ENCODE data around the gene THEMIS.

Gene THEMIS

GRCh38 chr6:127761084-127761483 is 139.8 kb downstream of the THEMIS start:
- no peaks in the 10 kb centered on the region for H3K36me3 ChIP-seq (replicated peaks; ENCODE audit: low read depth, low read length)

DNA sequence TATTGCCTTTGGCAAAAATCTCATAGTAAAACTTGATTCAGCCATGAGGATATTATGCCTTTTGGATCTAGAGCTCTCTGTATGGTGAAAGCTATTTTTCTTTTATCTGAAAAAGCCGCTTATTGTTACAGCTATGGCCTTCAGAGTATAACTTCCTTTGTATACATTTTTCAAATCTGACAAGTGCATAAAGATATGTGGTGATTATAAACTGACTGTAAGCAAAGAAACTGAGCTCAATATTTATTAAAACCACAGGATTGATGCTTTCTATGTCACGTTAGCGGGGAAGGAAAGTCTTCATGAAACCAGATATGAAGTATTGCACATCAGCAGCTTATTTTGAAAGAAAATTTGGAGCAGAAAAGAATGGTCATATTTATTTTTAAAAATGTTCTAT is 151.8 kb downstream of the THEMIS start:
- Histone ChIP-seq H3K9me3 (ENCODE audit: insufficient read depth, low read length) (no peaks in the 10 kb centered on the region), H3K4me1 (ENCODE audit: low read length) (peaks cover 8% of the 10 kb centered on the region), H3K79me2 (ENCODE audit: low read length) (no peaks in the 10 kb centered on the region), H3K4me3 (ENCODE audit: low read length) (no peak overlapping the region), H3K27me3 (ENCODE audit: low read depth, low read length) (no peaks in the 10 kb centered on the region), H3K27ac (ENCODE audit: low read length) (no peak overlapping the region), H2AFZ (ENCODE audit: low read depth, low read length) (no peak overlapping the region), H4K20me1 (ENCODE audit: insufficient read depth, low read length) (no peaks in the 10 kb centered on the region), H3K9ac (ENCODE audit: low read length) (no peak overlapping the region), H3K36me3 (replicated peaks; ENCODE audit: low read depth, low read length) (no peaks in the 10 kb centered on the region), H3K4me2 (ENCODE audit: low read length) (no peak overlapping the region)
- TF ChIP-seq, protein P1, sequence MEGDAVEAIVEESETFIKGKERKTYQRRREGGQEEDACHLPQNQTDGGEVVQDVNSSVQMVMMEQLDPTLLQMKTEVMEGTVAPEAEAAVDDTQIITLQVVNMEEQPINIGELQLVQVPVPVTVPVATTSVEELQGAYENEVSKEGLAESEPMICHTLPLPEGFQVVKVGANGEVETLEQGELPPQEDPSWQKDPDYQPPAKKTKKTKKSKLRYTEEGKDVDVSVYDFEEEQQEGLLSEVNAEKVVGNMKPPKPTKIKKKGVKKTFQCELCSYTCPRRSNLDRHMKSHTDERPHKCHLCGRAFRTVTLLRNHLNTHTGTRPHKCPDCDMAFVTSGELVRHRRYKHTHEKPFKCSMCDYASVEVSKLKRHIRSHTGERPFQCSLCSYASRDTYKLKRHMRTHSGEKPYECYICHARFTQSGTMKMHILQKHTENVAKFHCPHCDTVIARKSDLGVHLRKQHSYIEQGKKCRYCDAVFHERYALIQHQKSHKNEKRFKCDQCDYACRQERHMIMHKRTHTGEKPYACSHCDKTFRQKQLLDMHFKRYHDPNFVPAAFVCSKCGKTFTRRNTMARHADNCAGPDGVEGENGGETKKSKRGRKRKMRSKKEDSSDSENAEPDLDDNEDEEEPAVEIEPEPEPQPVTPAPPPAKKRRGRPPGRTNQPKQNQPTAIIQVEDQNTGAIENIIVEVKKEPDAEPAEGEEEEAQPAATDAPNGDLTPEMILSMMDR (IDR thresholded peaks at IDR 0.05; ENCODE audit: low read depth, low read length): no peak
- TF ChIP-seq EZH2phosphoT487 (IDR thresholded peaks at IDR 0.05; ENCODE audit: low read depth): no peak

More at GRCh38 chr6:127761084-127761483, 139.8 kb downstream of the THEMIS start:
- TF ChIP-seq EZH2phosphoT487 (IDR thresholded peaks at IDR 0.05; ENCODE audit: low read depth): no peak
- no peaks in the 10 kb centered on the region for H3K79me2 ChIP-seq (ENCODE audit: low read length)
- H3K27me3 ChIP-seq (ENCODE audit: low read depth, low read length): no peaks in the 10 kb centered on the region
- no peak overlapping the region for H3K27ac ChIP-seq (ENCODE audit: low read length)
- H3K4me2 ChIP-seq (ENCODE audit: low read length): no peak overlapping the region
- no peaks in the 10 kb centered on the region for H3K9me3 ChIP-seq (ENCODE audit: insufficient read depth, low read length)
- no peaks in the 10 kb centered on the region for H4K20me1 ChIP-seq (ENCODE audit: insufficient read depth, low read length)
- H3K9ac ChIP-seq (ENCODE audit: low read length): no peak overlapping the region
- H3K4me1 ChIP-seq (ENCODE audit: low read length): no peaks in the 10 kb centered on the region
- no peak overlapping the region for H2AFZ ChIP-seq (ENCODE audit: low read depth, low read length)
- no peak overlapping the region for H3K4me3 ChIP-seq (ENCODE audit: low read length)

DNA sequence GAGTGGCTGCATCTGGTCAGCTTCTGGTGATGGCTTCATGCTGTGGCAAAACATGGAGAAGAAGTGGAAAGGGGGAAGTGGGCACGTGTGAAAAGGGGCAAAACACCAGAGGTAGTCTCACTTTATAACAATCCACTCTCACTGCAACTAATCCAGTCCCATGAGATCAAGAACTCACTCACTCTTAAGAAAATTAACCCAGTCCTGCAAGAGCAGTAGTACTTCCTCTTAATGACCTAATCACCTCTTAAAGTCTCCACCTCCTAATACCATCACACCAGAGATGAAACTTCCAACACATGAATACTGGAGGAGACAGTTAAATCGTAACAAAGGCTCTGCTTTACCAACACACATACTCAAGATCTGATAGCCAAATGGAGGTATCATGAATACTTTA is 152.6 kb downstream of the THEMIS start:
- Histone ChIP-seq H3K79me2 (ENCODE audit: low read length) (no peaks in the 10 kb centered on the region), H4K20me1 (ENCODE audit: insufficient read depth, low read length) (no peaks in the 10 kb centered on the region), H3K9ac (ENCODE audit: low read length) (no peak overlapping the region), H3K9me3 (ENCODE audit: insufficient read depth, low read length) (no peaks in the 10 kb centered on the region), H3K27me3 (ENCODE audit: low read depth, low read length) (no peaks in the 10 kb centered on the region), H3K4me2 (ENCODE audit: low read length) (peak overlapping the region; percentile 26), H3K27ac (ENCODE audit: low read length) (no peak overlapping the region), H3K36me3 (replicated peaks; ENCODE audit: low read depth, low read length) (no peaks in the 10 kb centered on the region), H3K4me1 (ENCODE audit: low read length) (peaks cover 8% of the 10 kb centered on the region), H2AFZ (ENCODE audit: low read depth, low read length) (peak overlapping the region; percentile 70; the same call in 1 of the 2 replicates), H3K4me3 (ENCODE audit: low read length) (no peak overlapping the region)
- TF ChIP-seq, protein P1 (IDR thresholded peaks at IDR 0.05; ENCODE audit: low read depth, low read length): no peak
- TF ChIP-seq EZH2phosphoT487 (IDR thresholded peaks at IDR 0.05; ENCODE audit: low read depth): no peak

GRCh38 chr6:127738423-127738822 is 162.4 kb downstream of the THEMIS start:
- TF ChIP-seq, protein P1 (IDR thresholded peaks at IDR 0.05; ENCODE audit: low read depth, low read length): no peak
- TF ChIP-seq EZH2phosphoT487 (IDR thresholded peaks at IDR 0.05; ENCODE audit: low read depth): no peak
- Histone ChIP-seq H3K4me2 (ENCODE audit: low read length) (no peak overlapping the region), H3K9me3 (ENCODE audit: insufficient read depth, low read length) (no peaks in the 10 kb centered on the region), H2AFZ (ENCODE audit: low read depth, low read length) (no peak overlapping the region), H3K4me1 (ENCODE audit: low read length) (peaks cover under 1% of the 10 kb centered on the region), H3K27ac (ENCODE audit: low read length) (no peak overlapping the region), H4K20me1 (ENCODE audit: insufficient read depth, low read length) (no peaks in the 10 kb centered on the region), H3K27me3 (ENCODE audit: low read depth, low read length) (no peaks in the 10 kb centered on the region), H3K36me3 (replicated peaks; ENCODE audit: low read depth, low read length) (no peaks in the 10 kb centered on the region), H3K79me2 (ENCODE audit: low read length) (no peaks in the 10 kb centered on the region), H3K9ac (ENCODE audit: low read length) (no peak overlapping the region), H3K4me3 (ENCODE audit: low read length) (no peak overlapping the region)

DNA sequence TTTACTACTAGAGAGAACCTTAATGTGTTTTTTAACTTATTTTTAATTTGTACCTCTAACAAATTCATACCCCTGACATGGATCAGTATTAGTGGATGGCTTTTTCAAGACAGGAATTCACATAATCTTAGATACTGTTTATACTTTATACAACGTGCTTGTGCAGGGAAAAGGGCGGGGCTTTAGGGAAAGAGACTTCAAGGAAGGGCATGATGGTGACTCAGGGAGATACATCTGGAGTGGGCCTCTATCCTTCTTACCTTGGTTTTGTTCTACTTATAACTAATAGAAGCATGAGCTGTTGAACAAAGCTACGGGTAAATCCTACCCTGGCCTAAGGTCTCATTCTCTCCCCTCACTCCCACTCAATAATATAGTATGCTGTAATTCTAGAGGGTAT is 163.1 kb downstream of the THEMIS start:
- H3K4me3 ChIP-seq (ENCODE audit: low read length): no peak overlapping the region
- no peak overlapping the region for H3K27ac ChIP-seq (ENCODE audit: low read length)
- no peak overlapping the region for H3K4me2 ChIP-seq (ENCODE audit: low read length)
- H2AFZ ChIP-seq (ENCODE audit: low read depth, low read length): no peak overlapping the region
- no peaks in the 10 kb centered on the region for H3K9me3 ChIP-seq (ENCODE audit: insufficient read depth, low read length)
- no peaks in the 10 kb centered on the region for H3K36me3 ChIP-seq (replicated peaks; ENCODE audit: low read depth, low read length)
- no peak for TF ChIP-seq EZH2phosphoT487 (IDR thresholded peaks at IDR 0.05; ENCODE audit: low read depth)
- TF ChIP-seq, protein P1 (IDR thresholded peaks at IDR 0.05; ENCODE audit: low read depth, low read length): no peak
- H3K4me1 ChIP-seq (ENCODE audit: low read length): peaks cover 8% of the 10 kb centered on the region
- H3K9ac ChIP-seq (ENCODE audit: low read length): no peak overlapping the region
- no peaks in the 10 kb centered on the region for H3K79me2 ChIP-seq (ENCODE audit: low read length)
- H4K20me1 ChIP-seq (ENCODE audit: insufficient read depth, low read length): no peaks in the 10 kb centered on the region
- no peaks in the 10 kb centered on the region for H3K27me3 ChIP-seq (ENCODE audit: low read depth, low read length)
